ENCODE data around the gene MARCHF4. TPM values are rescaled to one million over a fixed set of nuclear protein-coding genes. Genes with fewer than 3 reads are reported as not detected.

The MARCHF4 gene
- total and polyA plus RNA-seq, 9 of the 15 experiments (the other 6 are each of a cell fraction or from before 2014, with no cell fraction given): 0.05 TPM; not detected in 8

- TF ChIP-seq ZMIZ1 (IDR thresholded peaks at IDR 0.05; ENCODE audit: low read depth in 2 of 2, low read length in 2 of 2) (0 out of 4 replicates have a peak, but pooled peaks of 1 of the 2 experiments have one; percentile 69), ZBTB8A (IDR thresholded peaks at IDR 0.05; ENCODE audit: partially characterized antibody) (no peak), NBN (IDR thresholded peaks at IDR 0.05; ENCODE audit: low read depth) (peak; percentile 47; the same call in 1 of the 2 replicates), HDAC3 (IDR thresholded peaks at IDR 0.05; ENCODE audit: borderline replicate concordance, partially characterized antibody) (peak; percentile 53), NCOA1 (IDR thresholded peaks at IDR 0.05; ENCODE audit: low read depth) (peak; percentile 80; the same call in 1 of the 2 replicates), JUND (IDR thresholded peaks at IDR 0.05; ENCODE audit: borderline replicate concordance, low read depth, low read length) (peak; percentile 89), JUND (tag; IDR thresholded peaks at IDR 0.05; ENCODE audit: borderline replicate concordance, low read depth, low read length) (peak; percentile 77; the same call in 2 of the 3 replicates), E4F1 (CRISPR knock-in tag; IDR thresholded peaks at IDR 0.05; ENCODE audit: borderline replicate concordance) (no peak), POU5F1 (IDR thresholded peaks at IDR 0.05; ENCODE audit: borderline replicate concordance, low read depth, low read length, partially characterized antibody) (no peak), E2F6 (IDR thresholded peaks at IDR 0.05; ENCODE audit: borderline replicate concordance in 1 of 2, extremely low read depth in 1 of 2, insufficient read depth in 1 of 2, insufficient read length in 1 of 2, low read depth in 1 of 2, low read length in 1 of 2, poor library complexity in 1 of 2, severe bottlenecking in 1 of 2) (no peak), NFRKB (IDR thresholded peaks at IDR 0.05; ENCODE audit: low read depth) (0 out of 2 replicates have a peak, but pooled peaks have one; percentile 36), ZNF121 (CRISPR knock-in tag; conservative IDR thresholded peaks at IDR 0.05) (no peak), SMAD4 (CRISPR knock-in tag; conservative IDR thresholded peaks at IDR 0.05) (peak; percentile 51; the same call in 1 of the 2 replicates), CEBPB (tag; IDR thresholded peaks at IDR 0.05) (no peak), PML (IDR thresholded peaks at IDR 0.05; ENCODE audit: low read length) (peak; percentile 84), CREB1 (IDR thresholded peaks at IDR 0.05) (peak; percentile 48; the same call in 1 of the 2 replicates), CREB1 (CRISPR knock-in tag; IDR thresholded peaks at IDR 0.05) (no peak), CBFA2T3 (IDR thresholded peaks at IDR 0.05) (peak; percentile 95), CSDE1 (IDR thresholded peaks at IDR 0.05) (no peak), CBFA2T2 (conservative IDR thresholded peaks at IDR 0.05) (peak; percentile 92), SMARCE1 (IDR thresholded peaks at IDR 0.05) (peak; percentile 86), TCF3 (CRISPR knock-in tag; IDR thresholded peaks at IDR 0.05) (peak; percentile 93)
Measured at GRCh38 chr2:216416571-216417307, 44.5 kb upstream of the MARCHF4 start (continued).

Data from K562 (cell line).